ENCODE measurements around the gene SLCO1B1. TPM values are rescaled to one million over a fixed set of nuclear protein-coding genes. Genes with fewer than 3 reads are reported as not detected.

SLCO1B1 gene
- polyA plus RNA-seq, 1 of the 3 experiments (the other 2 are of a cell fraction), result not detected

DNA sequence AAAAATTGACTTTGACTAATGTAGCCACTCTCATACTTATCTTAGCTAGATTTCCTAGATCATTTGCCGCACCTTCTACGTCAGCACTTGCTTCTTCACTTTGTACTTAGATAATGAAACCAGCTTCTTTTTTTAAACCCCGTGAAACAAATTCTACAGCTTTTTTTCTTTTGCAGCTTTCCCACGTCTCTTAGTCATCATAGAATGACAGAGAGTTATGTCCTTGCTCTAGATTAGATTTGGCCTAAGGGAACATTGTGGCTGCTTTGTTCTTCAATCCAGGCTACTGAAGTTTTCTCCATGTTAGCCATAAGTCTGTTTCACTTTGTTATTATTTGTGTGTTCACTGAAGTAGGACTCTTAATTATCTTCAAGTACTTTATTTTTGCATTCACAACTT is 108.9 kb downstream of the SLCO1B1 start (continued):
- TF ChIP-seq MAX (IDR thresholded peaks at IDR 0.05; ENCODE audit: low read depth) (no peak), CHD2 (IDR thresholded peaks at IDR 0.05; ENCODE audit: low read length, partially characterized antibody) (no peak)

DNA sequence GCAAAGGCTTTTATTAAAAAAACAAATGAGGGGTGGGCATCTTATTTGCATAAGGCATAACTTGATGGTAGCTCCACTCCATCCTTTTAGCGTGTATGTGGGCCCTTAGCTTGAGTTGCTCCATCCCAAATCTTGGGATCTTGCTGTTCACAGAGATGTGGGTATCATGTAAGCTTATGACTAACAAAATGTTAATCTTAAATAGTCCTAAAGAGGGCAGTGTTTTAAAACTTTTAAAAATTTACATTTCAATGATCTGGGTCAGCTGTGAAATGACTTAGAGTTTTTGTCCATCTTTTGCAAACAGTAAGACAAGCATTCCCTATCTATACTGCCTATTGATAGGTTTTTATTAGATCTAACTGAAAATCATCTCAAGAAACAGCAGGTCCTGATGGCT is 117.7 kb downstream of the SLCO1B1 start:
- Histone ChIP-seq H4K20me1 (ENCODE audit: insufficient read depth) (no peaks in the 10 kb centered on the region), H3K4me3 (ENCODE audit: low read depth in 2 of 2, low read length in 1 of 2) (no peak overlapping the region), H2AFZ (ENCODE audit: low read depth) (no peak overlapping the region), H3K9me2 (no peaks in the 10 kb centered on the region), H3F3A (replicated peaks; ENCODE audit: insufficient read depth) (no peaks in the 10 kb centered on the region), H3K27ac (ENCODE audit: low read depth in 2 of 2, low read length in 1 of 2) (no peak overlapping the region), H3K9me3 (no peaks in the 10 kb centered on the region), H3K36me3 (replicated peaks in 1 of 2; ENCODE audit: control insufficient read depth in 1 of 2, insufficient read depth in 2 of 2, low read length in 1 of 2) (no peaks in the 10 kb centered on the region), H3K4me1 (ENCODE audit: control insufficient read depth in 1 of 2, insufficient read depth in 2 of 2, low read depth in 1 of 2, low read length in 1 of 2) (no peaks in the 10 kb centered on the region), H3K9ac (no peak overlapping the region), H3K27me3 (ENCODE audit: insufficient read depth) (no peaks in the 10 kb centered on the region), H3K4me2 (no peak overlapping the region), H3K79me2 (ENCODE audit: insufficient read depth) (no peaks in the 10 kb centered on the region)
- ChIA-PET CTCF (interaction anchor here (0.6 to 1.9 kb wide), 10 partner anchors 9 to 1195 kb away, joined by 3 to 12 read pairs (median 4); partner anchors contain the start of genes LDHB and PYROXD1), POLR2A (no interaction called here)
- WGBS (ENCODE audit: low lambda C conversion rate), result 10% methylated on average over 1 of the region's 1 CpG
- TF ChIP-seq RAD21 (IDR thresholded peaks at IDR 0.05; ENCODE audit: low read length) (peak; percentile 38; the same call in 1 of the 2 replicates), TAF1 (IDR thresholded peaks at IDR 0.05; ENCODE audit: borderline replicate concordance, low read depth, low read length) (no peak), JUND (IDR thresholded peaks at IDR 0.05) (no peak), MEF2A (IDR thresholded peaks at IDR 0.05; ENCODE audit: borderline replicate concordance, low read depth) (no peak)
- TF ChIP-seq, protein P1, sequence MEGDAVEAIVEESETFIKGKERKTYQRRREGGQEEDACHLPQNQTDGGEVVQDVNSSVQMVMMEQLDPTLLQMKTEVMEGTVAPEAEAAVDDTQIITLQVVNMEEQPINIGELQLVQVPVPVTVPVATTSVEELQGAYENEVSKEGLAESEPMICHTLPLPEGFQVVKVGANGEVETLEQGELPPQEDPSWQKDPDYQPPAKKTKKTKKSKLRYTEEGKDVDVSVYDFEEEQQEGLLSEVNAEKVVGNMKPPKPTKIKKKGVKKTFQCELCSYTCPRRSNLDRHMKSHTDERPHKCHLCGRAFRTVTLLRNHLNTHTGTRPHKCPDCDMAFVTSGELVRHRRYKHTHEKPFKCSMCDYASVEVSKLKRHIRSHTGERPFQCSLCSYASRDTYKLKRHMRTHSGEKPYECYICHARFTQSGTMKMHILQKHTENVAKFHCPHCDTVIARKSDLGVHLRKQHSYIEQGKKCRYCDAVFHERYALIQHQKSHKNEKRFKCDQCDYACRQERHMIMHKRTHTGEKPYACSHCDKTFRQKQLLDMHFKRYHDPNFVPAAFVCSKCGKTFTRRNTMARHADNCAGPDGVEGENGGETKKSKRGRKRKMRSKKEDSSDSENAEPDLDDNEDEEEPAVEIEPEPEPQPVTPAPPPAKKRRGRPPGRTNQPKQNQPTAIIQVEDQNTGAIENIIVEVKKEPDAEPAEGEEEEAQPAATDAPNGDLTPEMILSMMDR (IDR thresholded peaks at IDR 0.05), result peak; percentile 51
- DNase-seq, result peak; percentile 1

GRCh38 chr12:21252070-21252469 is 121.1 kb downstream of the SLCO1B1 start:
- Histone ChIP-seq H3K4me3 (ENCODE audit: low read depth in 2 of 2, low read length in 1 of 2) (no peak overlapping the region), H2AFZ (ENCODE audit: low read depth) (0 out of 2 replicates have a peak overlapping the region, but pooled peaks have one; percentile 31), H3K4me1 (ENCODE audit: control insufficient read depth in 1 of 2, insufficient read depth in 2 of 2, low read depth in 1 of 2, low read length in 1 of 2) (no peaks in the 10 kb centered on the region), H3K9ac (no peak overlapping the region), H3K27ac (ENCODE audit: low read depth in 2 of 2, low read length in 1 of 2) (no peak overlapping the region), H3K27me3 (ENCODE audit: insufficient read depth) (no peaks in the 10 kb centered on the region), H3F3A (replicated peaks; ENCODE audit: insufficient read depth) (no peaks in the 10 kb centered on the region), H4K20me1 (ENCODE audit: insufficient read depth) (no peaks in the 10 kb centered on the region), H3K36me3 (replicated peaks in 1 of 2; ENCODE audit: control insufficient read depth in 1 of 2, insufficient read depth in 2 of 2, low read length in 1 of 2) (no peaks in the 10 kb centered on the region), H3K9me2 (no peaks in the 10 kb centered on the region), H3K79me2 (ENCODE audit: insufficient read depth) (no peaks in the 10 kb centered on the region), H3K9me3 (no peaks in the 10 kb centered on the region), H3K4me2 (no peak overlapping the region)
- POLR2A ChIA-PET, result no interaction called here
- TF ChIP-seq, protein P2, sequence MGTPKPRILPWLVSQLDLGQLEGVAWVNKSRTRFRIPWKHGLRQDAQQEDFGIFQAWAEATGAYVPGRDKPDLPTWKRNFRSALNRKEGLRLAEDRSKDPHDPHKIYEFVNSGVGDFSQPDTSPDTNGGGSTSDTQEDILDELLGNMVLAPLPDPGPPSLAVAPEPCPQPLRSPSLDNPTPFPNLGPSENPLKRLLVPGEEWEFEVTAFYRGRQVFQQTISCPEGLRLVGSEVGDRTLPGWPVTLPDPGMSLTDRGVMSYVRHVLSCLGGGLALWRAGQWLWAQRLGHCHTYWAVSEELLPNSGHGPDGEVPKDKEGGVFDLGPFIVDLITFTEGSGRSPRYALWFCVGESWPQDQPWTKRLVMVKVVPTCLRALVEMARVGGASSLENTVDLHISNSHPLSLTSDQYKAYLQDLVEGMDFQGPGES (IDR thresholded peaks at IDR 0.05; ENCODE audit: low read depth, low read length), result no peak
- TF ChIP-seq, protein P3, sequence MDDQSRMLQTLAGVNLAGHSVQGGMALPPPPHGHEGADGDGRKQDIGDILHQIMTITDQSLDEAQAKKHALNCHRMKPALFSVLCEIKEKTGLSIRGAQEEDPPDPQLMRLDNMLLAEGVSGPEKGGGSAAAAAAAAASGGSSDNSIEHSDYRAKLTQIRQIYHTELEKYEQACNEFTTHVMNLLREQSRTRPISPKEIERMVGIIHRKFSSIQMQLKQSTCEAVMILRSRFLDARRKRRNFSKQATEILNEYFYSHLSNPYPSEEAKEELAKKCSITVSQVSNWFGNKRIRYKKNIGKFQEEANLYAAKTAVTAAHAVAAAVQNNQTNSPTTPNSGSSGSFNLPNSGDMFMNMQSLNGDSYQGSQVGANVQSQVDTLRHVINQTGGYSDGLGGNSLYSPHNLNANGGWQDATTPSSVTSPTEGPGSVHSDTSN (IDR thresholded peaks at IDR 0.05), result no peak
- WGBS (ENCODE audit: low lambda C conversion rate), result 40% methylated on average over 5 of the region's 5 CpGs
- CTCF ChIA-PET, result no interaction called here
- no peak for DNase-seq

Measured in SK-N-SH (cell line).